H1 (cell line): ENCODE measurements around the gene NRL. TPM values are rescaled to one million over a fixed set of nuclear protein-coding genes. Genes with fewer than 3 reads are reported as not detected.
A peak's percentile ranks its signal among the peaks of the same experiment; 100 is the strongest.

Experiments
- ASH2L ChIP-seq: fragments of 200-600, 300-600 bp; sonication (generic); IDR thresholded peaks from one replicate; pipeline ENCODE4 v1.7.1; 2017; ENCODE audit warnings: low read length
- BRCA1 ChIP-seq: IDR thresholded peaks from 2 replicates; pipeline ENCODE4 v1.6.1; 2012; ENCODE audit warnings: low read depth, low read length, improper control_type of control experiment
- CBX5 ChIP-seq: fragments of 300-800, 300-1000 bp; sonication (generic); IDR thresholded peaks from 2 replicates; pipeline ENCODE4 v1.7.1; 2016; ENCODE audit warnings: antibody characterized with exemption, low read length, low read depth
- CHD1 ChIP-seq: IDR thresholded peaks from 2 replicates; pipeline ENCODE4 v1.6.1; 2012; ENCODE audit warnings: low read depth, low read length, improper control_type of control experiment
- NANOG ChIP-seq: IDR thresholded peaks from 2 replicates; pipeline ENCODE4 v1.6.1; 2011; ENCODE audit warnings: low read length, low read depth, mild to moderate bottlenecking, inconsistent platforms; ENCODE audit not compliant: insufficient read depth, poor library complexity, severe bottlenecking
- NRF1 ChIP-seq: IDR thresholded peaks from 2 replicates; pipeline ENCODE4 v1.6.1; 2011; ENCODE audit warnings: mild to moderate bottlenecking, low read depth, low read length, improper control_type of control experiment
- SIX5 ChIP-seq: IDR thresholded peaks from 2 replicates; pipeline ENCODE4 v1.6.1; 2011; ENCODE audit warnings: mild to moderate bottlenecking, low read depth, low read length
- SP2 ChIP-seq: IDR thresholded peaks from 2 replicates; pipeline ENCODE4 v1.6.1; 2012; ENCODE audit warnings: mild to moderate bottlenecking, low read length, inconsistent platforms
- ZNF274 ChIP-seq: IDR thresholded peaks from 2 replicates; pipeline ENCODE4 v1.7.0; 2012; ENCODE audit warnings: low read length, borderline replicate concordance; ENCODE audit errors: extremely low read depth
- polyA plus RNA-seq, 7 experiments: library from polyadenylated mRNA; depleted of rRNA in 3 of 7; stranded (reverse) in 5 of 7; unstranded in 2 of 7; fragments of >200 nt in 5 of 7; fragments of 200-250 nt in 2 of 7; gene quantifications; 1 replicate in 5 of 7; 2 replicates in 1 of 7; 4 replicates in 1 of 7; pipeline versions ENCODE4 v1.2.1 to v1.2.3, GENCODE V29; 2011 to 2013; ENCODE audit warnings: missing spikeins in 2 of 7, mixed read lengths in 2 of 7
- total RNA-seq: library from RNA; stranded (reverse); fragmentation: NEBNext Ultra II Directional; extraction: Animal tissue kit (Norgen Biotek cat#: 25700); gene quantifications from 2 replicates; pipeline ENCODE4 v1.2.1, GENCODE V29; 2021
- TF ChIP-seq, protein P1 (sequence below): fragments of 300-600 bp; sonication (generic); IDR thresholded peaks from 2 replicates; pipeline ENCODE4 v1.7.1; 2012; ENCODE audit warnings: low read length, moderate library complexity, mild to moderate bottlenecking, inconsistent platforms; ENCODE audit not compliant: insufficient replicate concordance

NRL gene
- total and polyA plus RNA-seq, 2 of the 8 experiments (the other 6 are each of a cell fraction or from before 2014, with no cell fraction given), result 1.1 to 2.2 TPM

DNA sequence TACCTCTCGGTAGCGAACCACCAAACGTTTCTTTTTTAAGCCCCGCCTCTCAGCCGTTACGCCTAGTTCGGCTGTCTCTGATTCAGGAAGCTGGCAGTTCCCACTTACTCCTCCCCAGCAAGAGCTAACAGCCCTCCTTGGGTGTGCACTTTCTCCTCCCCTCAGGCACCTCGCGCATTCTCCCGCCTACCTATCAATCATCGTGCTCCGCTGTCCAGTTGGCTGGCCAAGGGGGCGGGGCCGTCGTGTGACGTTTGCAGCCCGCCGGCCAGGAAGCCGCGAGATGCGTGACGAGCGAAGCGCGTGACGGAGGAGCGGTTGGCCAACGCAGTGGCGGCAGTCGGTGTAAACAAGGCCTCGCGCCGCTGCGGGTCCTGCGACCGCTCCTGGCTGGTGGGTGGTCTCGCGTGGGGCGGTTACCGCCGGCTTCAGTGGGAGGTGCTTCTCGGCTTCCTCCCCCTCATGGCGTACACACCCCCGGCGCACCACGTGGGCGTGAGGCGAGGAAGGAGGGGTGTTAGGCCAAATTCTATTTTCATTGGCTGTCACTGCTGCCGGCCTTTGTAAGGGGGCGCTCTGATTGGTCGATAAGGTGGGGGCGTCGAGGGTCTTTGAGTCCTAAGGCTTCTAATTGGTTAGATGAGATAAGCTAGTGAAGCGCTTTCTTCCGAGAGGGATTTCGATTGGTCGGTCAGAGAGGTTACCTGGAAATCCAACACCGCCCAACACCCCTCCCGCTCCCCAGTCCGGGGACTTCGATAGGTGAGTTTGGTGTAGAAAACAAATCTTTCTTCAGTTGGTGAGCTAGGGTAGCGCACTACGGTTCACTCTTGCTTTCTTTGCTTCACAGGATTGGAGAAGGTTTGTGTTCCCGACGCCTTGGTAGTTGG, at the start of gene NRL, which contains the start of gene DCAF11 (continued):
- TF ChIP-seq NANOG (no peak), NRF1 (0 out of 2 replicates have a peak, but pooled peaks have one; percentile 24), CHD1 (no peak), ZNF274 (no peak), BRCA1 (peak; percentile 75), ASH2L (peak; percentile 39), CBX5 (no peak), SP2 (peak; percentile 73), SIX5 (no peak)
- TF ChIP-seq, protein P1, sequence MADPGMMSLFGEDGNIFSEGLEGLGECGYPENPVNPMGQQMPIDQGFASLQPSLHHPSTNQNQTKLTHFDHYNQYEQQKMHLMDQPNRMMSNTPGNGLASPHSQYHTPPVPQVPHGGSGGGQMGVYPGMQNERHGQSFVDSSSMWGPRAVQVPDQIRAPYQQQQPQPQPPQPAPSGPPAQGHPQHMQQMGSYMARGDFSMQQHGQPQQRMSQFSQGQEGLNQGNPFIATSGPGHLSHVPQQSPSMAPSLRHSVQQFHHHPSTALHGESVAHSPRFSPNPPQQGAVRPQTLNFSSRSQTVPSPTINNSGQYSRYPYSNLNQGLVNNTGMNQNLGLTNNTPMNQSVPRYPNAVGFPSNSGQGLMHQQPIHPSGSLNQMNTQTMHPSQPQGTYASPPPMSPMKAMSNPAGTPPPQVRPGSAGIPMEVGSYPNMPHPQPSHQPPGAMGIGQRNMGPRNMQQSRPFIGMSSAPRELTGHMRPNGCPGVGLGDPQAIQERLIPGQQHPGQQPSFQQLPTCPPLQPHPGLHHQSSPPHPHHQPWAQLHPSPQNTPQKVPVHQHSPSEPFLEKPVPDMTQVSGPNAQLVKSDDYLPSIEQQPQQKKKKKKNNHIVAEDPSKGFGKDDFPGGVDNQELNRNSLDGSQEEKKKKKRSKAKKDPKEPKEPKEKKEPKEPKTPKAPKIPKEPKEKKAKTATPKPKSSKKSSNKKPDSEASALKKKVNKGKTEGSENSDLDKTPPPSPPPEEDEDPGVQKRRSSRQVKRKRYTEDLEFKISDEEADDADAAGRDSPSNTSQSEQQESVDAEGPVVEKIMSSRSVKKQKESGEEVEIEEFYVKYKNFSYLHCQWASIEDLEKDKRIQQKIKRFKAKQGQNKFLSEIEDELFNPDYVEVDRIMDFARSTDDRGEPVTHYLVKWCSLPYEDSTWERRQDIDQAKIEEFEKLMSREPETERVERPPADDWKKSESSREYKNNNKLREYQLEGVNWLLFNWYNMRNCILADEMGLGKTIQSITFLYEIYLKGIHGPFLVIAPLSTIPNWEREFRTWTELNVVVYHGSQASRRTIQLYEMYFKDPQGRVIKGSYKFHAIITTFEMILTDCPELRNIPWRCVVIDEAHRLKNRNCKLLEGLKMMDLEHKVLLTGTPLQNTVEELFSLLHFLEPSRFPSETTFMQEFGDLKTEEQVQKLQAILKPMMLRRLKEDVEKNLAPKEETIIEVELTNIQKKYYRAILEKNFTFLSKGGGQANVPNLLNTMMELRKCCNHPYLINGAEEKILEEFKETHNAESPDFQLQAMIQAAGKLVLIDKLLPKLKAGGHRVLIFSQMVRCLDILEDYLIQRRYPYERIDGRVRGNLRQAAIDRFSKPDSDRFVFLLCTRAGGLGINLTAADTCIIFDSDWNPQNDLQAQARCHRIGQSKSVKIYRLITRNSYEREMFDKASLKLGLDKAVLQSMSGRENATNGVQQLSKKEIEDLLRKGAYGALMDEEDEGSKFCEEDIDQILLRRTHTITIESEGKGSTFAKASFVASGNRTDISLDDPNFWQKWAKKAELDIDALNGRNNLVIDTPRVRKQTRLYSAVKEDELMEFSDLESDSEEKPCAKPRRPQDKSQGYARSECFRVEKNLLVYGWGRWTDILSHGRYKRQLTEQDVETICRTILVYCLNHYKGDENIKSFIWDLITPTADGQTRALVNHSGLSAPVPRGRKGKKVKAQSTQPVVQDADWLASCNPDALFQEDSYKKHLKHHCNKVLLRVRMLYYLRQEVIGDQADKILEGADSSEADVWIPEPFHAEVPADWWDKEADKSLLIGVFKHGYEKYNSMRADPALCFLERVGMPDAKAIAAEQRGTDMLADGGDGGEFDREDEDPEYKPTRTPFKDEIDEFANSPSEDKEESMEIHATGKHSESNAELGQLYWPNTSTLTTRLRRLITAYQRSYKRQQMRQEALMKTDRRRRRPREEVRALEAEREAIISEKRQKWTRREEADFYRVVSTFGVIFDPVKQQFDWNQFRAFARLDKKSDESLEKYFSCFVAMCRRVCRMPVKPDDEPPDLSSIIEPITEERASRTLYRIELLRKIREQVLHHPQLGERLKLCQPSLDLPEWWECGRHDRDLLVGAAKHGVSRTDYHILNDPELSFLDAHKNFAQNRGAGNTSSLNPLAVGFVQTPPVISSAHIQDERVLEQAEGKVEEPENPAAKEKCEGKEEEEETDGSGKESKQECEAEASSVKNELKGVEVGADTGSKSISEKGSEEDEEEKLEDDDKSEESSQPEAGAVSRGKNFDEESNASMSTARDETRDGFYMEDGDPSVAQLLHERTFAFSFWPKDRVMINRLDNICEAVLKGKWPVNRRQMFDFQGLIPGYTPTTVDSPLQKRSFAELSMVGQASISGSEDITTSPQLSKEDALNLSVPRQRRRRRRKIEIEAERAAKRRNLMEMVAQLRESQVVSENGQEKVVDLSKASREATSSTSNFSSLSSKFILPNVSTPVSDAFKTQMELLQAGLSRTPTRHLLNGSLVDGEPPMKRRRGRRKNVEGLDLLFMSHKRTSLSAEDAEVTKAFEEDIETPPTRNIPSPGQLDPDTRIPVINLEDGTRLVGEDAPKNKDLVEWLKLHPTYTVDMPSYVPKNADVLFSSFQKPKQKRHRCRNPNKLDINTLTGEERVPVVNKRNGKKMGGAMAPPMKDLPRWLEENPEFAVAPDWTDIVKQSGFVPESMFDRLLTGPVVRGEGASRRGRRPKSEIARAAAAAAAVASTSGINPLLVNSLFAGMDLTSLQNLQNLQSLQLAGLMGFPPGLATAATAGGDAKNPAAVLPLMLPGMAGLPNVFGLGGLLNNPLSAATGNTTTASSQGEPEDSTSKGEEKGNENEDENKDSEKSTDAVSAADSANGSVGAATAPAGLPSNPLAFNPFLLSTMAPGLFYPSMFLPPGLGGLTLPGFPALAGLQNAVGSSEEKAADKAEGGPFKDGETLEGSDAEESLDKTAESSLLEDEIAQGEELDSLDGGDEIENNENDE, result no peak
